Activated CD4-positive, alpha-beta T cell treated with anti-CD3 and anti-CD28 coated beads, Interleukin-2, amount 10 ng/mL, durations not matched to agents 24 days and 14 days (primary cell): ENCODE data around the gene NFIA. TPM values are rescaled to one million over a fixed set of nuclear protein-coding genes. Genes with fewer than 3 reads are reported as not detected.

Source experiments
- DNase-seq: peaks from one replicate; pipeline ENCODE4 v3.0.0; 2022
- H3K27ac Mint-ChIP-seq: one replicate; pipeline ENCODE4 v1.8.0; 2022; ENCODE audit warnings: mild to moderate bottlenecking, mixed read lengths
- H3K27me3 Mint-ChIP-seq: one replicate; pipeline ENCODE4 v1.8.0; 2022; ENCODE audit warnings: mixed read lengths
- H3K36me3 Mint-ChIP-seq: one replicate; pipeline ENCODE4 v1.8.0; 2022; ENCODE audit warnings: low read depth, mild to moderate bottlenecking, mixed read lengths
- H3K4me1 Mint-ChIP-seq: one replicate; pipeline ENCODE4 v1.8.0; 2021; ENCODE audit warnings: mixed read lengths
- H3K4me3 Mint-ChIP-seq: one replicate; pipeline ENCODE4 v1.8.0; 2022; ENCODE audit warnings: mild to moderate bottlenecking, moderate library complexity, mixed read lengths
- H3K9me3 Mint-ChIP-seq: one replicate; pipeline ENCODE4 v1.8.0; 2021; ENCODE audit warnings: mixed read lengths
- intact Hi-C: fragments of 100-400 bp; cut with micrococcal nuclease; formaldehyde crosslinking; loops from one replicate; pipeline ENCODE4 v1.15.1; 2023
- total RNA-seq: library from RNA; stranded (reverse); gene quantifications from 2 replicates; pipeline ENCODE4 v1.2.3, GENCODE V29; 2022

Gene NFIA
- 0.26 and 0.63 TPM in 2 replicates for total RNA-seq

DNA sequence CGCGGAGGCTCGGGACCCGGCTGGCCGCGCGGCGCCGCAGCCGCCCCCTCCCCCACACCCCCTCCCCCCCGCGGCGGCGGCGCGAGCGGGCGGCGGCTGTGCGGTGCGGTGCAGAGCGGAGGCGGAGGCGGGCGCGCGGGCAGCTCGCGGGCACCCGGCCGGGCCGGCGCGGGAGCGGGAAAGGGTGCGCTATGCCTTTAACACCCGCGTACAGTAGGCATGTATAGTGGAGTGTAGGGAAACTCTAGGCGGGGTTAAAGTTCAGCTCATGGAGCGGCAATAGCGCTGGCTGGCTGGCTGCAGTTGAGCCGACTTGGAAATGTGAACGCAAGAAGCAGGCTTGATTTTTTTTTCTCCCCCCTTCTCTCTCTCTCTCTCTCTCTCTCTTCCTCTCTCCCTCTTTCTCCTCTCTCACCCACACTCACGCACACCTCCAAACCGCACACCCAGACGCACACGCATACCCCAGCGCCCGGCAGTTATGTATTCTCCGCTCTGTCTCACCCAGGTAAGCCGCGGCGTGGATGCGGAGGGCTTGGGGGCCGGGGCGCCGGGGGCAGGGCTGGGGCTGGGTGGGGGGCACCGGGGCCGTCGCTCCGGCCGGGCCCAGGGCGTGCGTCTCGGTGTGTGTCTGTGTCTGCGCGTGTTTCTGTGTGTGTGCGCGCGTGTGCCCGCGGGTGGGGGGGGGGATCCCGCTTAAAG, at the start of gene NFIA:
NFIA (plus strand) TSS at position 251 of the 702 bp plus-strand sequence.
- Mint-ChIP-seq H3K9me3 (no peaks in the 10 kb centered on the region), H3K36me3 (no peaks in the 10 kb centered on the region), H3K27me3 (peaks cover 68% of the 10 kb centered on the region), H3K27ac (peak within 1 kb of the TSS; percentile 43), H3K4me3 (peak within 1 kb of the TSS; percentile 90), H3K4me1 (peaks cover 32% of the 10 kb centered on the region)
- peak; percentile 76 for DNase-seq
- intact Hi-C loops: no loop called here

GRCh38 chr1:61035880-61036279, 46.5 kb upstream of the NFIA start:
- Mint-ChIP-seq H3K27me3 (peaks cover 20% of the 10 kb centered on the region), H3K9me3 (no peaks in the 10 kb centered on the region), H3K4me3 (no peak overlapping the region), H3K4me1 (no peaks in the 10 kb centered on the region), H3K27ac (no peak overlapping the region), H3K36me3 (no peaks in the 10 kb centered on the region)
- intact Hi-C loops: no loop called here
- no peak for DNase-seq

- Mint-ChIP-seq H3K27me3 (peaks cover 61% of the 10 kb centered on the region), H3K27ac (no peak overlapping the region), H3K4me3 (peak overlapping the region; percentile 17), H3K36me3 (no peaks in the 10 kb centered on the region), H3K9me3 (no peaks in the 10 kb centered on the region), H3K4me1 (no peaks in the 10 kb centered on the region)
- intact Hi-C loops: loop anchor here (1.0 to 5.0 kb wide), 3 partner anchors 63 to 1072 kb away; no protein-coding TSS in a partner anchor
- no peak for DNase-seq
Measured at GRCh38 chr1:61042466-61043009, 39.8 kb upstream of the NFIA start.

DNA sequence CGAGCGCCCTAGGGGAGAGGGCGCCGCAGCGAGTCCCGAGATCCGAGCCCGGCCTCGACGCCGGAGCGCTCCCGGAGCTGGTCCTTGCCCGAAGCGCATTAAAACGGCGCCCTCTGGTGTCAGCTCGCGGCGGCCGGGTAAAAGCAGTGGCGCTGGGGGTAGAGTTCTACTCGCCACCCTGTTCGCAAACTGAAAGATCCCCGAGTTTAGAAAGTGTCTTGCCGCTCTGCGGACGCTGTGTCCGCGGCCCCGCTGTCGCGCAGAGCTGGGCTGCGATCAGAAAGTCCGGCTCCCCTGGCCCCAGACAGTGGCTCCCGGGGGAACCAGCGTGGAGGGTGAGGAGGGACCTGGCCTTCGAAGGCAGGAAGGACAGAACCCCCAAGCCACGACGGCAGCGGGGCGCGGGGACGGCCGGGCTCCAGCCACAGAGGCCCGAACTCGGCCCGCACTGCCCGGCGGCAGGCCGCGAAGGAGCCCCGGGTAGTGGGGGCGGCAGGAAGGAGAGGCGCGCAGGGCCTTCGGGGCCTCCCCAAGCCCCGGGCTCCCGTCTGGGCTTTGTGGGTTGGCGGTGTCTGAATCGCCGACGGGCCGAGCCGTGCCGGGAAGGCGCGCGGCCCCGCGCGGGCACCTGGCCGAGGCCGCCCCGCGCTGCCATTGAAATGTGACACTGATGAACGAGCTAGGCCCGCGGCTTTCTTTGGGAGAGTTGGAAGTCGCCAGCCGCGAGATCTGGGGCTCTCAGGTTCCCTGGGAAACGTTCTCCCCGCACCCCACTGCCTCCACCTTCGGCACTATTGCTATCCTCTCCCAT, 39.1 kb upstream of the NFIA start:
- peaks cover 58% of the 10 kb centered on the region for H3K27me3 Mint-ChIP-seq
- DNase-seq: peak; percentile 95
- intact Hi-C loops: loop anchor here (1.0 to 5.0 kb wide), 3 partner anchors 64 to 1072 kb away; no protein-coding TSS in a partner anchor
- no peak overlapping the region for H3K27ac Mint-ChIP-seq
- H3K4me3 Mint-ChIP-seq: peak overlapping the region; percentile 49
- H3K9me3 Mint-ChIP-seq: no peaks in the 10 kb centered on the region
- H3K36me3 Mint-ChIP-seq: no peaks in the 10 kb centered on the region
- no peaks in the 10 kb centered on the region for H3K4me1 Mint-ChIP-seq

GRCh38 chr1:61046434-61046833, 35.9 kb upstream of the NFIA start:
- no peak for DNase-seq
- H3K4me3 Mint-ChIP-seq: no peak overlapping the region
- H3K4me1 Mint-ChIP-seq: peaks cover 4% of the 10 kb centered on the region
- no peaks in the 10 kb centered on the region for H3K36me3 Mint-ChIP-seq
- H3K9me3 Mint-ChIP-seq: no peaks in the 10 kb centered on the region
- H3K27ac Mint-ChIP-seq: no peak overlapping the region
- H3K27me3 Mint-ChIP-seq: peaks cover 48% of the 10 kb centered on the region
- intact Hi-C loops: no loop called here

- Mint-ChIP-seq H3K4me1 (peaks cover 4% of the 10 kb centered on the region), H3K4me3 (no peak overlapping the region), H3K27ac (no peak overlapping the region), H3K9me3 (no peaks in the 10 kb centered on the region), H3K36me3 (no peaks in the 10 kb centered on the region), H3K27me3 (peaks cover 51% of the 10 kb centered on the region)
- no peak for DNase-seq
- intact Hi-C loops: no loop called here
Measured at GRCh38 chr1:61047061-61047460, 35.3 kb upstream of the NFIA start.

GRCh38 chr1:61049850-61050540, 32.4 kb upstream of the NFIA start:
- Mint-ChIP-seq H3K27ac (no peak overlapping the region), H3K4me1 (peaks cover 17% of the 10 kb centered on the region), H3K9me3 (no peaks in the 10 kb centered on the region), H3K36me3 (no peaks in the 10 kb centered on the region), H3K27me3 (peaks cover 57% of the 10 kb centered on the region), H3K4me3 (peak overlapping the region; percentile 76)
- intact Hi-C loops: loop anchor here (1.0 to 5.0 kb wide), 4 partner anchors 282 to 803 kb away; no protein-coding TSS in a partner anchor
- peak; percentile 96 for DNase-seq

DNA sequence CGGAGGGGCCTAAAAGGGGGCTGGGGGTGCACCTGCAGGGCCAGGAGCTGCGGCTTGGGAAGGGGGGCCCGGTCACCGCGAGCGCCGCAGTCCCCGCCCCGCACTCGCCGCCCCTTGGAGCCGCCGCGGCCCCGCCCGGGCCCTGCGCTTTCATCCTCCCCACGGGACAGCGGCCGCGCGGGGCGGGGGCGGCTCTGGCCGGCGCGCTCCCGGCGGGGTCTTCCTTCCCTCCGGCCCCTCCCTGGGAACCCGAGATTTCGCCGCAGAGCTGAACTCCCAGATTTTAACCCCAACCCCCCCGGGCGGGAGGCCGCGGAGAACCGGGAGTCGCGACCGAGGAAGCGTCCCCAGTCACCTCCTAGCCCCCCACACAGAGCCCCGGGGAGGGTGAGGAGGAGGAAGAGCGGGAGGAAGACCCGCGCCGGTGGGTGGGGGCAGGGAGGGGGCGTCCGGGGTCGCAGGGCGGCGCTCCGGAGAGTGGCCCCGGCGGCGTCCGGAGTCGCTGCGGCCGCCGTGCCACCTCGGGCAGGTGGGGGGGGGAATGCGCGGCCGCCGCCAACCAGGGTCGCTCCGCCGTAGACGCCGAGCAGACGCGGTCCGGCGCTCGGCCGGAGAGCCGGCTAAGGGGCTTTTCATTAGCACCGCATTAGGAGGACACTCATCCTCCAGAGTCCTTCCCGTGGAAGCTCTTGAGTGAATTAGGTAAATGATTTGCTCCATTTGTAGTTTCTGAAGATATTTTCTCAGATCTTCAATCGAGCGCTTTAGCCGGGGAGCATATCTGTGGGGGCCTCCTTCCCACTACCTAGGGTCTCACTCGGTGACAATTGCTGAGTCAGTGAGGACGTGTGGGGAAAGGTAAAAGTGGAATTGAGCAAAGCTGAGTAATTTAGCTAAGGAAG, 31.6 kb upstream of the NFIA start:
- Mint-ChIP-seq H3K27ac (no peak overlapping the region), H3K4me1 (peaks cover 17% of the 10 kb centered on the region), H3K27me3 (peaks cover 58% of the 10 kb centered on the region), H3K4me3 (peak overlapping the region; percentile 76), H3K9me3 (no peaks in the 10 kb centered on the region), H3K36me3 (no peaks in the 10 kb centered on the region)
- intact Hi-C loops: loop anchor here (1.0 to 5.0 kb wide), 4 partner anchors 282 to 802 kb away; no protein-coding TSS in a partner anchor
- no peak for DNase-seq

DNA sequence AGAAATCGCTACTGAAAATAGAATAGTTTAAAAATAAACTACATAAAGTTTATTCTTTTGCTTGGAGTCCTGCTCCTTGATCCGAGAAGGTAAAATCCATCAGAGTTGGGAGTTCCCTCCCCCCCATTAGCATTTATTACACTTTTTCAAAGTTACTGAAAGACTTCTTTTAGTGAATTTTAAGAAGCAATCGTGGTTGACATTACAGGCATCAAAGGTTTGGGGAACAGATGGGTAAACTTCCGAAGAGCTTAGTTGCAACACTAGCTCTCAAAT, 31.0 kb upstream of the NFIA start:
- intact Hi-C loops: loop anchor here (2.0 to 5.0 kb wide), 3 partner anchors 281 to 801 kb away; no protein-coding TSS in a partner anchor
- no peak overlapping the region for H3K27ac Mint-ChIP-seq
- H3K27me3 Mint-ChIP-seq: peaks cover 59% of the 10 kb centered on the region
- H3K4me1 Mint-ChIP-seq: peaks cover 18% of the 10 kb centered on the region
- peak overlapping the region; percentile 66 for H3K4me3 Mint-ChIP-seq
- H3K36me3 Mint-ChIP-seq: no peaks in the 10 kb centered on the region
- no peaks in the 10 kb centered on the region for H3K9me3 Mint-ChIP-seq
- DNase-seq: no peak

- Mint-ChIP-seq H3K4me1 (peaks cover 19% of the 10 kb centered on the region), H3K4me3 (peak overlapping the region; percentile 32)
Measured at GRCh38 chr1:61051719-61052394, 30.5 kb upstream of the NFIA start.

DNA sequence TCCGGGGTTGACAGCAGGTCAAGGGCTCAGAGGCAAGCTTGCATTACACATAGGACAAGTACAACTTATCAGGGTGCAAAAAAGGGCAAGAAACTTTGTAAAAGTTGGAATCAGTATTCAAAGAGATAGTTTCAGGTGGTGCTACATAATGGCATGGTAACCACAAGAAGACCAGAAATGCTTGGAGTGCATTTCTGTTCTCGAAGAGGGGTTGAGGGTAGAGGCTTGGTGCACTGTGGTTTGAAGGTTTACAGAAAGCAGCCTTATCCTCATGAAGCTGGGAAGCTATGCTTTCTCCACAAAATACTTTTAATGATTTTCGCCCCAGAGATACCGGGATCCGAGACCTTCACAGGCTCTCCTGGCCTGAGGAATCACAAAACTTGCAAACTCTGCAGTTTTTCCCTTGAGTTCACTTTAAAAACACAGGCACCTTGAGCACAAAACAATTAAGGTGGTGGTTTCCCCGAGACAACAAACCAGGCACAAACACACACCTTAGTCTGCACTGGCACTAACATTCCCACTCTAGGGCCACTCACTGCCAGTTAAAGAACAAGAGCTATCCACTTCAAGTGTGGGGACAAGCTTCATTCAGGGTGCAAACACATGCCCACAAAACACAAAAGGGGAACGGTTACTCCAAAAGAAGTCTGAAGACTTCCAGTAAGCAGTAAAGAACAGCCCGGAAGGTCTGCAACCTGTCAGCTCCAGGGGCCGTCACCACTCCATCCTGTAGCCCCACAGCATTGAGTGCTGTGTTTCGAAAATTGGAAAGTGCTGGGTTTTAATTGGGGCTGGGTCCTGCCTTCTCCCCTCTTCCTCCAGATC, 29.8 kb upstream of the NFIA start:
- Mint-ChIP-seq H3K36me3 (no peaks in the 10 kb centered on the region), H3K4me1 (peaks cover 23% of the 10 kb centered on the region), H3K27ac (no peak overlapping the region), H3K9me3 (no peaks in the 10 kb centered on the region), H3K27me3 (peaks cover 62% of the 10 kb centered on the region), H3K4me3 (peak overlapping the region; percentile 82)
- intact Hi-C loops: loop anchor here (1.0 to 5.0 kb wide), 2 partner anchors 25 to 280 kb away; no protein-coding TSS in a partner anchor
- peak; percentile 60 for DNase-seq

More at GRCh38 chr1:61051719-61052394, 30.5 kb upstream of the NFIA start:
- H3K27ac Mint-ChIP-seq: no peak overlapping the region
- peaks cover 61% of the 10 kb centered on the region for H3K27me3 Mint-ChIP-seq
- intact Hi-C loops: loop anchor here (1.0 to 5.0 kb wide), 4 partner anchors 25 to 801 kb away; no protein-coding TSS in a partner anchor
- no peak for DNase-seq
- no peaks in the 10 kb centered on the region for H3K36me3 Mint-ChIP-seq
- no peaks in the 10 kb centered on the region for H3K9me3 Mint-ChIP-seq
